Measurements from ENCODE around the gene IFT172. TPM values are rescaled to one million over a fixed set of nuclear protein-coding genes. Genes with fewer than 3 reads are reported as not detected.

Gene IFT172
- total RNA-seq, 4 donors from 2014 or later: 9.7 to 63.1 (median 48.2) TPM

GRCh38 chr2:27408601-27409320 lies 80.8 kb downstream of the IFT172 start:
- DNase-seq: no peak
- no peak for TF ChIP-seq CTCF (IDR thresholded peaks at IDR 0.05)
- no peak for TF ChIP-seq POLR2A (IDR thresholded peaks at IDR 0.05)
- Histone ChIP-seq H3K36me3 (no peaks in the 10 kb centered on the region), H3K27me3 (no peaks in the 10 kb centered on the region), H3K4me3 (peak overlapping the region; percentile 86 to 95), H3K27ac (peak overlapping the region; percentile 77 to 83), H3K9me3 (no peaks in the 10 kb centered on the region), H3K4me1 (peaks cover 6 to 9% of the 10 kb centered on the region in 2 donors)
- intact Hi-C loops (cut with DNase I; ENCODE audit: low total_unique reads): no loop called here

- intact Hi-C loops (cut with DNase I; ENCODE audit: low total_unique reads): no loop called here
- Histone ChIP-seq H3K9me3 (no peaks in the 10 kb centered on the region), H3K36me3 (no peaks in the 10 kb centered on the region), H3K4me1 (peaks cover 6 to 9% of the 10 kb centered on the region in 2 donors), H3K4me3 (peak overlapping the region in 1 of 2 donors; percentile 95), H3K27me3 (no peaks in the 10 kb centered on the region), H3K27ac (peak overlapping the region in 1 of 2 donors; percentile 77)
- no peak for TF ChIP-seq POLR2A (IDR thresholded peaks at IDR 0.05)
- peak; percentile 4 to 32 (median 22) for TF ChIP-seq CTCF (IDR thresholded peaks at IDR 0.05)
- no peak for DNase-seq
These were observed 81.6 kb downstream of the IFT172 start for GRCh38 chr2:27407798-27408491.

- Histone ChIP-seq H3K4me1 (no peaks in the 10 kb centered on the region), H3K27me3 (no peaks in the 10 kb centered on the region), H3K9me3 (no peaks in the 10 kb centered on the region), H3K36me3 (no peaks in the 10 kb centered on the region), H3K4me3 (no peak overlapping the region), H3K27ac (no peak overlapping the region)
- intact Hi-C loops (cut with DNase I; ENCODE audit: low total_unique reads): no loop called here
- DNase-seq: no peak
- TF ChIP-seq POLR2A (IDR thresholded peaks at IDR 0.05) (no peak), CTCF (IDR thresholded peaks at IDR 0.05) (no peak)
These were observed 89.0 kb downstream of the IFT172 start for GRCh38 chr2:27400348-27401135.

- H3K4me3 ChIP-seq: no peak overlapping the region
- H3K9me3 ChIP-seq: no peaks in the 10 kb centered on the region
- H3K27ac ChIP-seq: no peak overlapping the region
- no peaks in the 10 kb centered on the region for H3K27me3 ChIP-seq
- TF ChIP-seq POLR2A (IDR thresholded peaks at IDR 0.05): no peak
- TF ChIP-seq CTCF (IDR thresholded peaks at IDR 0.05): no peak
- no peak for DNase-seq
- intact Hi-C loops (cut with DNase I; ENCODE audit: low total_unique reads): no loop called here
- H3K4me1 ChIP-seq: no peaks in the 10 kb centered on the region
- H3K36me3 ChIP-seq: no peaks in the 10 kb centered on the region
These were observed 90.6 kb downstream of the IFT172 start for GRCh38 chr2:27398962-27399361.

Small RNA genes lying within 50 kb of the gene (small RNA-seq; reads per million reads assigned to genes)
- not detected for gene RNU6-986P

Other genes starting within 250 kb of the IFT172 start
- 1 to 10 TPM in 1 of 4 donors, under 1 TPM in 2, not detected in 1; 0.35 to 2.1 (median 0.88) TPM for gene SLC30A3, start 226.7 kb downstream of the IFT172 start, total RNA-seq
- gene DNAJC5G, start 214.3 kb downstream of the IFT172 start, total RNA-seq: 1 to 10 TPM in 2 of 4 donors, under 1 TPM in 1, not detected in 1; 0.77 to 3.9 (median 1.5) TPM
- 1 to 10 TPM in 1 of 4 donors, under 1 TPM in 3; 0.26 to 5.0 (median 0.58) TPM for gene TRIM54, start 207.3 kb downstream of the IFT172 start, total RNA-seq
- gene UCN, start 181.3 kb downstream of the IFT172 start, total RNA-seq: 1 to 10 TPM in 3 of 4 donors, not detected in 1; 2.3 to 8.5 (median 2.3) TPM
- gene MPV17, start 166.6 kb downstream of the IFT172 start, total RNA-seq: 10 to 100 TPM; 41.8 to 60.0 (median 50.6) TPM
- gene GTF3C2, start 133.0 kb downstream of the IFT172 start, total RNA-seq: 10 to 100 TPM; 21.3 to 70.6 (median 31.2) TPM
- 10 to 100 TPM in 3 of 4 donors, 1 to 10 TPM in 1; 7.9 to 51.7 (median 13.8) TPM for gene EIF2B4, start 119.4 kb downstream of the IFT172 start, total RNA-seq
- 10 to 100 TPM; 89.4 to 91.5 (median 90.8) TPM for gene SNX17, start 119.1 kb downstream of the IFT172 start, total RNA-seq
- gene ZNF513, start 109.0 kb downstream of the IFT172 start, total RNA-seq: 10 to 100 TPM in 3 of 4 donors, under 1 TPM in 1; 0.88 to 16.1 (median 12.0) TPM
- gene PPM1G, start 80.2 kb downstream of the IFT172 start, total RNA-seq: 10 to 100 TPM; 15.9 to 54.1 (median 42.2) TPM
- gene NRBP1, start 61.1 kb downstream of the IFT172 start, total RNA-seq: 100 to 1,000 TPM in 2 of 4 donors, 10 to 100 TPM in 2; 57.6 to 148 (median 83.5) TPM
- gene KRTCAP3, start 47.4 kb downstream of the IFT172 start, total RNA-seq: 1 to 10 TPM in 3 of 4 donors, not detected in 1; 1.9 to 8.8 (median 2.6) TPM
- 1 to 10 TPM in 3 of 4 donors, under 1 TPM in 1; 0.59 to 9.1 (median 7.4) TPM for gene FNDC4, start 5.5 kb upstream of the IFT172 start, total RNA-seq
- gene GCKR, start 7.1 kb upstream of the IFT172 start, total RNA-seq: under 1 TPM in 2 of 4 donors, not detected in 2; 0.61 to 0.69 TPM
- 10 to 100 TPM; 17.9 to 82.9 (median 42.6) TPM for gene ZNF512, start 93.3 kb upstream of the IFT172 start, total RNA-seq
- 10 to 100 TPM in 1 of 4 donors, 1 to 10 TPM in 3; 3.5 to 12.3 (median 7.3) TPM for gene CCDC121, start 139.3 kb upstream of the IFT172 start, total RNA-seq
- gene GPN1, start 139.3 kb upstream of the IFT172 start, total RNA-seq: 10 to 100 TPM; 13.3 to 38.6 (median 19.7) TPM
- gene SUPT7L, start 173.9 kb upstream of the IFT172 start, total RNA-seq: 10 to 100 TPM; 11.8 to 31.2 (median 20.2) TPM
- 10 to 100 TPM; 15.0 to 23.8 (median 23.1) TPM for gene SLC4A1AP, start 174.1 kb upstream of the IFT172 start, total RNA-seq

Measured in uterus (tissue), 4 donors.